K562 (cell line): ENCODE results near the gene ATP5F1D.

Source experiments
- PHF21A ChIP-seq: fragments of 450-650 bp; IDR thresholded peaks from 2 replicates; pipeline ENCODE4 v1.6.1; 2017; ENCODE audit warnings: low read depth, borderline replicate concordance
- ZNF224 ChIP-seq: sonication (generic); formaldehyde crosslinking; IDR thresholded peaks from 2 replicates; pipeline ENCODE4 v1.8.0; 2022; ENCODE audit warnings: mild to moderate bottlenecking, missing genetic modification reagents
- TF ChIP-seq, protein P1 (sequence below): sonication (generic); formaldehyde crosslinking; IDR thresholded peaks from 2 replicates; pipeline ENCODE4 v1.8.0; 2023; ENCODE audit warnings: mild to moderate bottlenecking, missing genetic modification reagents

DNA sequence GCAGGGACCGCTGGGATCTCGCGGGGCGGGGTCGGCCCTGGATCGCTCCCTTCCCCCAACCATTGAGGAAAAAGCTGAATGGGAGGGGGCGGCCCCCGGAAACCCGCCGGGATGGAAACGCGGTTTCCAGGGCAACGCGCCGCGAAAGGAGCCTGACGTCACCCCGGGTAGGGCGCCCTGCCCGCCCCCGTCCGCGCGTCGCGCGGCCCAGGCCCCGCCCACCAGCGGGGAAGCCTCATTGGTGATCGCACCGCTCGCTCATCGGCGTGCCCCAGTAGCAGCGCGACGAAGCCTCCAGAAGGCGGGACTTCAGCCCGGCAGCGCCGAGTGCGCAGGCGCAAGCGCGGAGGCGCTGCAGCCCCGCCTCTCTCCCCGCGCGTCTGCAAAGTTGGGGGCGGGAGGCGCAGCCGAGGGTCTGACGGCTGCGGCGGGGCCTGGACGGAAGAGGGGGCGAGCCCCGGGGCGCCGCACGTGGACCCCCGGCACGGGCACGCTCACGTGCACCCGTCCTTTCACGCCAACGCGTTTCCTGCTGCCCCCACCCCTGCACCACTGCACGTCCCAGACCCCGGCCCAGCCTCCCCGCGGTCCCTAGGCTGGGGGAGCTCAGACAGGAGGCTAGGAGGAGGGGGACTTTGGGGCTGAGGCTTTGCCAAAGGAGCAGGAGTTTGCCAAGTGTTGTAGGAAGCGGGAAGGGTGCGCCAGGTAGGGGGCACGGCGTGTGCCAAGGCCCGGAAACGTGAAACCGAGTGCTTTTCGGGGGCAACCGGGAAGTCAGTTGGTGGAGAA is 19.4 kb downstream of the ATP5F1D start:
- TF ChIP-seq, protein P1, sequence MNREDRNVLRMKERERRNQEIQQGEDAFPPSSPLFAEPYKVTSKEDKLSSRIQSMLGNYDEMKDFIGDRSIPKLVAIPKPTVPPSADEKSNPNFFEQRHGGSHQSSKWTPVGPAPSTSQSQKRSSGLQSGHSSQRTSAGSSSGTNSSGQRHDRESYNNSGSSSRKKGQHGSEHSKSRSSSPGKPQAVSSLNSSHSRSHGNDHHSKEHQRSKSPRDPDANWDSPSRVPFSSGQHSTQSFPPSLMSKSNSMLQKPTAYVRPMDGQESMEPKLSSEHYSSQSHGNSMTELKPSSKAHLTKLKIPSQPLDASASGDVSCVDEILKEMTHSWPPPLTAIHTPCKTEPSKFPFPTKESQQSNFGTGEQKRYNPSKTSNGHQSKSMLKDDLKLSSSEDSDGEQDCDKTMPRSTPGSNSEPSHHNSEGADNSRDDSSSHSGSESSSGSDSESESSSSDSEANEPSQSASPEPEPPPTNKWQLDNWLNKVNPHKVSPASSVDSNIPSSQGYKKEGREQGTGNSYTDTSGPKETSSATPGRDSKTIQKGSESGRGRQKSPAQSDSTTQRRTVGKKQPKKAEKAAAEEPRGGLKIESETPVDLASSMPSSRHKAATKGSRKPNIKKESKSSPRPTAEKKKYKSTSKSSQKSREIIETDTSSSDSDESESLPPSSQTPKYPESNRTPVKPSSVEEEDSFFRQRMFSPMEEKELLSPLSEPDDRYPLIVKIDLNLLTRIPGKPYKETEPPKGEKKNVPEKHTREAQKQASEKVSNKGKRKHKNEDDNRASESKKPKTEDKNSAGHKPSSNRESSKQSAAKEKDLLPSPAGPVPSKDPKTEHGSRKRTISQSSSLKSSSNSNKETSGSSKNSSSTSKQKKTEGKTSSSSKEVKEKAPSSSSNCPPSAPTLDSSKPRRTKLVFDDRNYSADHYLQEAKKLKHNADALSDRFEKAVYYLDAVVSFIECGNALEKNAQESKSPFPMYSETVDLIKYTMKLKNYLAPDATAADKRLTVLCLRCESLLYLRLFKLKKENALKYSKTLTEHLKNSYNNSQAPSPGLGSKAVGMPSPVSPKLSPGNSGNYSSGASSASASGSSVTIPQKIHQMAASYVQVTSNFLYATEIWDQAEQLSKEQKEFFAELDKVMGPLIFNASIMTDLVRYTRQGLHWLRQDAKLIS (CRISPR knock-in tag): no peak
- TF ChIP-seq ZNF224 (CRISPR knock-in tag) (no peak), PHF21A (no peak)
